LNCaP clone FGC (cell line): ENCODE data around the gene TSPAN14.

ENCODE experiments used
- DNase-seq: peaks from one replicate; pipeline ENCODE4 v3.0.0-alpha.2; 2011; ENCODE audit warnings: low read depth
- H3K4me3 ChIP-seq: 2 replicates; pipeline ENCODE4 v1.5.1; 2011; ENCODE audit warnings: mild to moderate bottlenecking, low read depth, low read length, control low read depth
- TF ChIP-seq, protein P1 (sequence below): IDR thresholded peaks from 2 replicates; pipeline ENCODE4 v1.5.1; 2012; ENCODE audit warnings: mild to moderate bottlenecking; ENCODE audit not compliant: control insufficient read depth, insufficient read depth; ENCODE audit errors: extremely low read depth

Gene TSPAN14

DNA sequence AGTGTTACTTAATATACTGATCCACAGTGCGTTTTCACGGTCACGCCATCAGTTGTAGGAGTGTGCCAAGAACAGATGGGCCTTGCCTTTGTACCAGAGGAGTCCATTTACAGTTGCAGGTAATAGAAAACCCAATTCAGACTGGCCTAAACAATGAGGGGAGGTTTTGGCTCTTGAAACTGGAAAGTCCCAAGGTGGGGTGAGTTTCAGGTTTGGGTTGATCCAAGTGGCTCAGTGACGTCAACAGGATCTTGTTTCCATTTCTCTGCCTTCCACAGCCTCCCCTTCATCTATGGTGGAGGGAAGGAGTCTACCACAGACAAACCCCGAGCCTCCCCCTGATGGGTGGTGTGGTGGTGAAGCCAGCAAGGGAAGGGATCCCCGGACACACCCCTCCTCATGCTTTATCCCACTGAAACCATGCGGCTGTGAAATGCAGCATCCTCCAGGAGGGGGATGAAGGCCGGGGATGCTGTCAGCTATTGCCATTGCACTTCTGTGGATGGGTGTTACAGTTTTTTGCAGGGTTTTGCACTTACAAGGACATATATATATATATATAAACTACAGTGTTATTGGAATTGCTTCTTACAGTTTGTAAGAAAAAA lies 68.8 kb downstream of the TSPAN14 start:
- no peak for DNase-seq
- H3K4me3 ChIP-seq = no peak overlapping the region
- TF ChIP-seq, protein P1, sequence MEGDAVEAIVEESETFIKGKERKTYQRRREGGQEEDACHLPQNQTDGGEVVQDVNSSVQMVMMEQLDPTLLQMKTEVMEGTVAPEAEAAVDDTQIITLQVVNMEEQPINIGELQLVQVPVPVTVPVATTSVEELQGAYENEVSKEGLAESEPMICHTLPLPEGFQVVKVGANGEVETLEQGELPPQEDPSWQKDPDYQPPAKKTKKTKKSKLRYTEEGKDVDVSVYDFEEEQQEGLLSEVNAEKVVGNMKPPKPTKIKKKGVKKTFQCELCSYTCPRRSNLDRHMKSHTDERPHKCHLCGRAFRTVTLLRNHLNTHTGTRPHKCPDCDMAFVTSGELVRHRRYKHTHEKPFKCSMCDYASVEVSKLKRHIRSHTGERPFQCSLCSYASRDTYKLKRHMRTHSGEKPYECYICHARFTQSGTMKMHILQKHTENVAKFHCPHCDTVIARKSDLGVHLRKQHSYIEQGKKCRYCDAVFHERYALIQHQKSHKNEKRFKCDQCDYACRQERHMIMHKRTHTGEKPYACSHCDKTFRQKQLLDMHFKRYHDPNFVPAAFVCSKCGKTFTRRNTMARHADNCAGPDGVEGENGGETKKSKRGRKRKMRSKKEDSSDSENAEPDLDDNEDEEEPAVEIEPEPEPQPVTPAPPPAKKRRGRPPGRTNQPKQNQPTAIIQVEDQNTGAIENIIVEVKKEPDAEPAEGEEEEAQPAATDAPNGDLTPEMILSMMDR = no peak

DNA sequence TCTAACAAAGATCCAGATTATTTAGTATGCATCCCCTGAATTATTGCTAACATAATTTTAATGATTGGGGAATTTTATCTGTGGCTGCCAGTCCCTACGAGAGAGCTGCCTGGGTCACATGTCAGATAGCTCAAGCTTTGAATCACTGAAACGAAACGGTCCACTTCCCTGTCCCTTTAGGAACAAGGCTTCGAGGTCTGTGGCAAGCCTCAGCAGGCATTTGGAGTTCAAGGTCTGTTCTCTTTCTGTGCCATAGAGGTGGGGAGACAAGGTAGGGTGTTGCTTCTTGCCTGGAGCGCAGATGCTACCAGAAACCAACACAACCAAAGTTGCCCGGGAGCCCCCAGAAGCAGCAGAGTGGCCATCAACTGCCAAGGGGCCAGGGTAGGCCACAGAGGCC lies 69.7 kb downstream of the TSPAN14 start:
- no peak overlapping the region for H3K4me3 ChIP-seq
- TF ChIP-seq, protein P1 = no peak
- DNase-seq = no peak

DNA sequence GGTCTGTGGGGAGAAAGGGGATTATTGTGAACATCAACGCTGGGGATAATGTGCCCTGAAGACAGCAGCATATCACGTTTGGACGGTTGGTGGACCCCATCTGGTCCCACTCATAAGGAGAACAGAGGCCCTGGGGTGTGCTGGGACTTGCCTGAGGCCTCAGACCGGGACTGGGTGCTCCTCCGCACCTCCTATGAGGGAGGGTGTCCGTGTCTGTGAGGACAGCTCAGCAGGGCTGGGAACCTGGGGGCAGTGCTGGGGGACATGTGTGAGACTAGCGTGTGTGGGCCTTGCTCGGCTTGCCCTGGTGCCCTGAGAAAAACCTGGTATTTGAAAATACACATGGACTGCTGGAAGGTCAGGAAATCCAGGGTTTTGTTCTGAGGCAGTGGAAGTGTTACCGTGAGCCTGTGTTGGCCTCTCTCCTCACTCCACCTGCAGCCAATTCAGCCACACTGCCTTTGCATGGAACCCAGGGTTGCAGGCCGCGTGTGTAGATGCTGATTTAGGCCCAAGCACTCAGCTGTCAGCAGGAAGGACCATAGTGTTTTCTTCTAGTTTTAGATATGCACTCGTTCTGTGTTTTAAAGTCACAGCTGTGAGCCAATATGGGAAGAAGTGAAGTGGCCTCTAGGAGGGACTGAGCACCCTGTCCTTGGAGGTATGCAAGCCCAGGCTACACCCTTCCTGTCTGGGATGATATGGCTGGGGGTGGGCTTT lies 70.2 kb downstream of the TSPAN14 start:
- TF ChIP-seq, protein P1 = no peak
- no peak for DNase-seq
- no peak overlapping the region for H3K4me3 ChIP-seq

DNA sequence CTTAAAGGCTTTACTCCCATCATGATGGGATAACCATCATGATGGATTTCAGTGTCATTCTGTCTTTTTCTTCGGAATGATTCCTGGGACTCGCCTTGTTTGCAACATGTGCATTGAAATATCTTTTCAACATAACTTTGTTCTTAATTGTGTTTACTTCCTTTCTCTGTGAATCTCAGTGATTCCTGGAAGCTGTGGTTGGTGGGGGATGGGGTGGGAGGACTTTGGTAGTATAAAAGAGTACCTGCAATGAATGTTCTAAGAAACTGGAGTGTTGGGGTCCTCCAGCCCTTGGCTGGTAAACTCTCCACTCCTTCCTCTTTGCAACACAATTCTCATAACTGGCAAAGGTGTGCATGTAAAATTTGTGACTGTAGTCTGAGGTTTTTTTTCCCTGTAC lies 72.1 kb downstream of the TSPAN14 start:
- no peak for DNase-seq
- TF ChIP-seq, protein P1 = no peak
- no peak overlapping the region for H3K4me3 ChIP-seq

DNA sequence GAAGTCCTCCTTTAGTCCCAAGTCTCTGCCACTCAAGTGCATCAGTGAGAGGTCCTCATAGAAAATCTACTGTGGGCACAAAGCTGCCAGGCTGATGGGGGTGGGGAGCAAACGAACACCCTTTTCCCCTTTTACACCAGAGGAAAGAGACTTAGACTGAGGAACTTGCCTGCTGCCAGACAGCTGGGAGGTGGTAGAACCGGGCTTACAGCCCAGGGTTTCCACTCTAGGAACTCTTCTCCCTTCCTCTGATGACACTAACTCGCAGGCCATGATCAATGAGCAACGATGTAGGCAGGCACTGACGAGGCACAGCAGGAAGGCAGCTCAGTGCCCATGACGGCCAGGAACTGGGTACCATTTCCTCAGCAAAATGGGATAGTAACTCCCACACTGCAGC lies 72.6 kb downstream of the TSPAN14 start:
- no peak overlapping the region for H3K4me3 ChIP-seq
- DNase-seq = no peak
- TF ChIP-seq, protein P1 = no peak

DNA sequence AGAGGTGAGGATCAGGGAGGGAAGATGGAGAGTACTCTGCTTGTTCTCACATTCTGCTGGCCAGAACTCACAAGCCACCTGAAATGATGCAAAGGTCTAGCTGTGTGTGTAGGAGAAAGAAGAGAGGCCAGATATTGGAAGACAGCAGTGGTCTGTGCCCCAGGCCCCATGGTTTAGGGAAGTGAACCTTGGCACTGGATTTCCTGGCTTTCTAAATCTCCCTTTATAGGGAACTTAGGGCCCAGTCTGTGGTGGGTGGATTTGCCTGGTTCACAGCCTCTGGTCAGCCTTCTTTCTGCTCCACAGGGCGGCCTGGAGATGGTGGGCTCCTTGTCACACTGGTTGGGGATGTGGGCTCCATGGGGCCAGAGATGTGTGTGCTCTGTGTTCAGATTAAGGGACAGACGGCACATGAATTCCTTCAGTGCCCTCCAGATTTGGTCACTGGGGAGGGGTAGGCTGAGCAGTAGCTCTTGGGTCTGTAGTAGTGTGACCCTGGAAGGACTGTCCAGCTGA lies 74.1 kb downstream of the TSPAN14 start:
- TF ChIP-seq, protein P1 = no peak
- H3K4me3 ChIP-seq = no peak overlapping the region
- no peak for DNase-seq
